K562 (cell line): ENCODE measurements around the gene CDRT4.

Experiments
- CHD1 ChIP-seq: fragments of 200-600 bp; sonication (generic); IDR thresholded peaks from one replicate; pipeline ENCODE4 v1.6.1; 2012; ENCODE audit warnings: mild to moderate bottlenecking, moderate library complexity, low read length, inconsistent platforms
- CTCF ChIP-seq, 3 experiments: IDR thresholded peaks in 2 of 3; conservative IDR thresholded peaks in 1 of 3; 2 replicates each; pipeline ENCODE4 v1.5.1; 2011 to 2012; ENCODE audit warnings: low read length in 3 of 3, mild to moderate bottlenecking in 3 of 3, control low read depth in 2 of 3, improper control_type of control experiment in 1 of 3, inconsistent platforms in 1 of 3, low read depth in 1 of 3, mixed read lengths in 1 of 3, moderate library complexity in 1 of 3; ENCODE audit not compliant: insufficient read depth in 2 of 3
- LARP7 ChIP-seq: fragments of 450-650 bp; IDR thresholded peaks from 2 replicates; pipeline ENCODE4 v1.6.1; 2016
- MYC ChIP-seq, 2 experiments: fragments of 250-450 bp in 1 of 2; sonication (Bioruptor Pico) in 1 of 2; IDR thresholded peaks; 2 replicates each; pipeline versions ENCODE4 v1.5.1 to v1.6.1; 2012 to 2021; ENCODE audit warnings: low read depth in 2 of 2, borderline replicate concordance in 1 of 2, improper control_type of control experiment in 1 of 2, low read length in 1 of 2, mild to moderate bottlenecking in 1 of 2, moderate library complexity in 1 of 2
- NBN ChIP-seq: fragments of 450-650 bp; IDR thresholded peaks from 2 replicates; pipeline ENCODE4 v1.6.1; 2016; ENCODE audit warnings: low read depth, mild to moderate bottlenecking
- NFE2 ChIP-seq: IDR thresholded peaks from 2 replicates; pipeline ENCODE4 v1.6.1; 2014; ENCODE audit warnings: antibody characterized with exemption, low read depth
- NFRKB ChIP-seq: fragments of 450-650 bp; IDR thresholded peaks from 2 replicates; pipeline ENCODE4 v1.6.1; 2016; ENCODE audit warnings: low read depth
- NFXL1 ChIP-seq: fragments of 450-650 bp; formaldehyde crosslinking; IDR thresholded peaks from 2 replicates; pipeline ENCODE4 v1.4.0; 2021; ENCODE audit warnings: mild to moderate bottlenecking

- TF ChIP-seq CTCF (IDR thresholded peaks at IDR 0.05 in 2 of 3, conservative IDR thresholded peaks at IDR 0.05 in 1 of 3; ENCODE audit: insufficient read depth in 2 of 3, low read depth in 1 of 3, low read length in 3 of 3) (no peak), MYC (IDR thresholded peaks at IDR 0.05; ENCODE audit: low read depth, low read length) (no peak), MYC (CRISPR knock-in tag; IDR thresholded peaks at IDR 0.05; ENCODE audit: borderline replicate concordance, low read depth) (no peak), NBN (no peak), LARP7 (no peak), NFXL1 (CRISPR knock-in tag) (no peak), NFE2 (no peak), CHD1 (no peak), NFRKB (no peak)
Measured at GRCh38 chr17:15492791-15493692, 25.6 kb upstream of the CDRT4 start.
